Muscle of leg (tissue), 11 donors: ENCODE measurements around the gene CRYBA2. TPM values are rescaled to one million over a fixed set of nuclear protein-coding genes. Genes with fewer than 3 reads are reported as not detected.

ENCODE experiments used
- DNase-seq: peaks from one replicate; pipeline ENCODE4 v3.0.0; 2013
- H3K27ac ChIP-seq: one replicate; pipeline ENCODE4 v1.5.1; 2013; ENCODE audit warnings: mild to moderate bottlenecking, low read length, control low read depth
- H3K27me3 ChIP-seq: one replicate; pipeline ENCODE4 v1.6.1; 2013; ENCODE audit warnings: low read length; ENCODE audit not compliant: control insufficient read depth, insufficient read depth
- H3K36me3 ChIP-seq: one replicate; pipeline ENCODE4 v1.6.1; 2013; ENCODE audit warnings: low read length; ENCODE audit not compliant: control insufficient read depth, insufficient read depth
- H3K4me1 ChIP-seq: one replicate; pipeline ENCODE4 v1.6.1; 2013; ENCODE audit warnings: low read length; ENCODE audit not compliant: control insufficient read depth, insufficient read depth
- H3K4me3 ChIP-seq: one replicate; pipeline ENCODE4 v1.5.1; 2013; ENCODE audit warnings: low read length, control low read depth
- H3K9me3 ChIP-seq: replicated peaks from 2 replicates; pipeline ENCODE4 v1.6.1; 2013; ENCODE audit warnings: low read depth, low read length; ENCODE audit not compliant: control insufficient read depth
- WGBS: methylation state at CpG from one replicate; pipeline ENCODE4 v1.1.5; 2013; ENCODE audit warnings: missing lambda C conversion rate; ENCODE audit not compliant: insufficient coverage; 5-methylcytosine and 5-hydroxymethylcytosine counted together
- polyA plus RNA-seq, 8 donors: library from polyadenylated mRNA; unstranded; fragments of 120-200 nt; gene quantifications; one replicate each; pipeline versions ENCODE4 v1.2.1 to v1.2.3, GENCODE V29; 2013; ENCODE audit warnings: inconsistent platforms in 1 of 8, low replicate concordance in 1 of 8; ENCODE audit not compliant: insufficient read length in 8 of 8, insufficient read depth in 1 of 8
- total RNA-seq: library from RNA; stranded (reverse); fragments of 120-200 nt; gene quantifications from one replicate; pipeline ENCODE4 v1.2.4, GENCODE V29; 2013

The CRYBA2 gene
- total and polyA plus RNA-seq, 9 donors, result not detected

- Histone ChIP-seq H3K27me3 (peaks cover 77% of the 10 kb centered on the region), H3K4me3 (no peak overlapping the region), H3K27ac (no peak overlapping the region), H3K9me3 (no peaks in the 10 kb centered on the region), H3K4me1 (peaks cover 14% of the 10 kb centered on the region), H3K36me3 (no peaks in the 10 kb centered on the region)
- no peak for DNase-seq
- 78% methylated on average over 4 of the region's 4 CpGs for WGBS
Measured at GRCh38 chr2:218957671-218958070, 35.6 kb downstream of the CRYBA2 start.

GRCh38 chr2:218956039-218956438 is 37.2 kb downstream of the CRYBA2 start:
- H3K36me3 ChIP-seq, result no peaks in the 10 kb centered on the region
- peaks cover 66% of the 10 kb centered on the region for H3K27me3 ChIP-seq
- WGBS, result no CpG with 5 or more reads among the region's 1 CpG
- H3K4me1 ChIP-seq, result peaks cover 9% of the 10 kb centered on the region
- H3K9me3 ChIP-seq, result no peaks in the 10 kb centered on the region
- no peak overlapping the region for H3K27ac ChIP-seq
- DNase-seq, result no peak
- no peak overlapping the region for H3K4me3 ChIP-seq

GRCh38 chr2:218954541-218955300 is 38.5 kb downstream of the CRYBA2 start:
- no peaks in the 10 kb centered on the region for H3K9me3 ChIP-seq
- H3K4me1 ChIP-seq, result peaks cover 3% of the 10 kb centered on the region
- H3K27ac ChIP-seq, result no peak overlapping the region
- no peak overlapping the region for H3K4me3 ChIP-seq
- H3K27me3 ChIP-seq, result peaks cover 56% of the 10 kb centered on the region
- no peaks in the 10 kb centered on the region for H3K36me3 ChIP-seq
- 56% methylated on average over 7 of the region's 8 CpGs for WGBS
- DNase-seq, result no peak

- no peak for DNase-seq
- peaks cover 43% of the 10 kb centered on the region for H3K27me3 ChIP-seq
- H3K9me3 ChIP-seq, result no peaks in the 10 kb centered on the region
- 61% methylated on average over 18 of the region's 18 CpGs for WGBS
- no peak overlapping the region for H3K27ac ChIP-seq
- H3K4me3 ChIP-seq, result no peak overlapping the region
- no peaks in the 10 kb centered on the region for H3K4me1 ChIP-seq
- H3K36me3 ChIP-seq, result no peaks in the 10 kb centered on the region
Measured at GRCh38 chr2:218953366-218953954, 39.8 kb downstream of the CRYBA2 start.

- Histone ChIP-seq H3K36me3 (no peaks in the 10 kb centered on the region), H3K27me3 (peaks cover 32% of the 10 kb centered on the region)
Measured at GRCh38 chr2:218952160-218952559, 41.1 kb downstream of the CRYBA2 start.

GRCh38 chr2:218946621-218947020 is 46.6 kb downstream of the CRYBA2 start:
- Histone ChIP-seq H3K27ac (no peak overlapping the region), H3K4me1 (no peaks in the 10 kb centered on the region), H3K36me3 (no peaks in the 10 kb centered on the region), H3K27me3 (peaks cover 5% of the 10 kb centered on the region), H3K9me3 (no peaks in the 10 kb centered on the region), H3K4me3 (no peak overlapping the region)
- no peak for DNase-seq
- WGBS, result no CpG with 5 or more reads among the region's 1 CpG

More at GRCh38 chr2:218952160-218952559, 41.1 kb downstream of the CRYBA2 start:
- H3K27ac ChIP-seq, result no peak overlapping the region
- H3K4me3 ChIP-seq, result no peak overlapping the region
- DNase-seq, result no peak
- WGBS, result 96% methylated on average over 5 of the region's 7 CpGs
- no peaks in the 10 kb centered on the region for H3K9me3 ChIP-seq
- no peaks in the 10 kb centered on the region for H3K4me1 ChIP-seq

- Histone ChIP-seq H3K4me3 (no peak overlapping the region), H3K9me3 (no peaks in the 10 kb centered on the region), H3K36me3 (no peaks in the 10 kb centered on the region), H3K27me3 (peaks cover 3% of the 10 kb centered on the region), H3K27ac (no peak overlapping the region), H3K4me1 (no peaks in the 10 kb centered on the region)
- 100% methylated on average over 1 of the region's 1 CpG for WGBS
- no peak for DNase-seq
Measured at GRCh38 chr2:218944759-218945404, 48.3 kb downstream of the CRYBA2 start.

Other genes starting within 250 kb of the CRYBA2 start
- gene CYP27A1, start 211.3 kb downstream of the CRYBA2 start, total RNA-seq, result 18.4 TPM
- 10 to 100 TPM; 11.8 to 26.8 (median 19.7) TPM for gene CYP27A1, start 211.3 kb downstream of the CRYBA2 start, polyA plus RNA-seq
- 19.3 TPM for gene PRKAG3, start 161.6 kb downstream of the CRYBA2 start, total RNA-seq
- gene PRKAG3, start 161.6 kb downstream of the CRYBA2 start, polyA plus RNA-seq, result 10 to 100 TPM in 7 of 8 donors, 1 to 10 TPM in 1; 9.9 to 22.6 (median 19.0) TPM
- gene WNT6, start 133.6 kb downstream of the CRYBA2 start, total RNA-seq, result 0.09 TPM
- gene WNT6, start 133.6 kb downstream of the CRYBA2 start, polyA plus RNA-seq, result 1 to 10 TPM in 1 of 8 donors, under 1 TPM in 5, not detected in 2; 0.11 to 2.8 (median 0.13) TPM
- 0.04 TPM for gene WNT10A, start 112.6 kb downstream of the CRYBA2 start, total RNA-seq
- gene WNT10A, start 112.6 kb downstream of the CRYBA2 start, polyA plus RNA-seq, result 1 to 10 TPM in 1 of 8 donors, under 1 TPM in 2, not detected in 5; 0.06 to 1.7 (median 0.07) TPM
- gene CDK5R2, start 33.8 kb downstream of the CRYBA2 start, total RNA-seq, result 0.04 TPM
- gene CDK5R2, start 33.8 kb downstream of the CRYBA2 start, polyA plus RNA-seq, result under 1 TPM in 5 of 8 donors, not detected in 3; 0.07 to 0.16 (median 0.08) TPM
- not detected for gene FEV, start 8.2 kb downstream of the CRYBA2 start, total RNA-seq
- gene FEV, start 8.2 kb downstream of the CRYBA2 start, polyA plus RNA-seq, result under 1 TPM in 5 of 8 donors, not detected in 3; 0.08 to 0.62 (median 0.40) TPM
- gene CFAP65, start 48.1 kb upstream of the CRYBA2 start, total RNA-seq, result not detected
- under 1 TPM in 2 of 8 donors, not detected in 6; 0.05 to 0.54 TPM for gene CFAP65, start 48.1 kb upstream of the CRYBA2 start, polyA plus RNA-seq
- 0.04 TPM for gene IHH, start 67.5 kb upstream of the CRYBA2 start, total RNA-seq
- gene IHH, start 67.5 kb upstream of the CRYBA2 start, polyA plus RNA-seq, result 1 to 10 TPM in 1 of 8 donors, under 1 TPM in 4, not detected in 3; 0.05 to 3.2 (median 0.19) TPM
- 14.1 TPM for gene NHEJ1, start 167.4 kb upstream of the CRYBA2 start, total RNA-seq
- 10 to 100 TPM; 11.4 to 18.5 (median 13.6) TPM for gene NHEJ1, start 167.4 kb upstream of the CRYBA2 start, polyA plus RNA-seq
- 1.5 TPM for gene SLC23A3, start 176.6 kb upstream of the CRYBA2 start, total RNA-seq
- gene SLC23A3, start 176.6 kb upstream of the CRYBA2 start, polyA plus RNA-seq, result 1 to 10 TPM in 3 of 8 donors, under 1 TPM in 5; 0.59 to 1.7 (median 0.95) TPM
- gene CNPPD1, start 183.5 kb upstream of the CRYBA2 start, total RNA-seq, result 23.4 TPM
- 10 to 100 TPM; 32.5 to 40.8 (median 37.1) TPM for gene CNPPD1, start 183.5 kb upstream of the CRYBA2 start, polyA plus RNA-seq
- 28.9 TPM for gene RETREG2, start 184.9 kb upstream of the CRYBA2 start, total RNA-seq
- 10 to 100 TPM; 37.6 to 57.7 (median 47.0) TPM for gene RETREG2, start 184.9 kb upstream of the CRYBA2 start, polyA plus RNA-seq
- gene ZFAND2B, start 213.4 kb upstream of the CRYBA2 start, total RNA-seq, result 26.6 TPM
- 10 to 100 TPM; 18.8 to 31.9 (median 22.8) TPM for gene ZFAND2B, start 213.4 kb upstream of the CRYBA2 start, polyA plus RNA-seq
- 28.7 TPM for gene ABCB6, start 225.5 kb upstream of the CRYBA2 start, total RNA-seq
- 10 to 100 TPM; 28.4 to 42.0 (median 34.2) TPM for gene ABCB6, start 225.5 kb upstream of the CRYBA2 start, polyA plus RNA-seq
- 13.7 TPM for gene ATG9A, start 236.2 kb upstream of the CRYBA2 start, total RNA-seq
- gene ATG9A, start 236.2 kb upstream of the CRYBA2 start, polyA plus RNA-seq, result 10 to 100 TPM; 27.6 to 35.1 (median 32.3) TPM
- 21.5 TPM for gene ANKZF1, start 236.4 kb upstream of the CRYBA2 start, total RNA-seq
- 10 to 100 TPM; 16.3 to 32.0 (median 23.6) TPM for gene ANKZF1, start 236.4 kb upstream of the CRYBA2 start, polyA plus RNA-seq